CD4-positive, CD25-positive, alpha-beta regulatory T cell (primary cell): Measurements from ENCODE around the gene MORN1. TPM values are rescaled to one million over a fixed set of nuclear protein-coding genes. Genes with fewer than 3 reads are reported as not detected.
A peak's percentile ranks its signal among the peaks of the same experiment; 100 is the strongest.

Source experiments
- ATAC-seq, 2 donors: fragments of 150-1000 bp; cut with Tn5 transposase; one replicate each; pipeline ENCODE4 v1.10.0; 2021; ENCODE audit warnings: low read depth in 2 of 2, moderate number of reproducible peaks in 2 of 2, moderate library complexity in 1 of 2
- DNase-seq, 3 donors: peaks; one replicate each; pipeline versions ENCODE4 v3.0.0 to v3.0.0-alpha.2; 2012 to 2022; ENCODE audit warnings: mixed read lengths in 1 of 3
- H3K27ac ChIP-seq: one replicate; pipeline ENCODE4 v1.7.0; 2013; ENCODE audit warnings: mild to moderate bottlenecking, low read length; ENCODE audit not compliant: insufficient read depth, poor library complexity, severe bottlenecking
- H3K27me3 ChIP-seq: one replicate; pipeline ENCODE4 v1.7.0; 2013; ENCODE audit warnings: low read length; ENCODE audit not compliant: control insufficient read depth, insufficient read depth
- H3K36me3 ChIP-seq: one replicate; pipeline ENCODE4 v1.7.0; 2013; ENCODE audit warnings: mild to moderate bottlenecking, low read length, moderate library complexity; ENCODE audit not compliant: control insufficient read depth, insufficient read depth
- H3K4me1 ChIP-seq: 2 replicates; pipeline ENCODE4 v1.7.0; 2013; ENCODE audit warnings: mild to moderate bottlenecking, low read length; ENCODE audit not compliant: insufficient read depth, control insufficient read depth, poor library complexity, severe bottlenecking
- H3K4me3 ChIP-seq: one replicate; pipeline ENCODE4 v1.7.0; 2013; ENCODE audit warnings: low read depth, mild to moderate bottlenecking, low read length, moderate library complexity
- H3K9me3 ChIP-seq, 2 experiments: 1 replicate in 1 of 2; 2 replicates in 1 of 2; pipeline ENCODE4 v1.7.0; 2013; ENCODE audit warnings: low read length in 2 of 2, mild to moderate bottlenecking in 1 of 2, moderate library complexity in 1 of 2; ENCODE audit not compliant: control insufficient read depth in 2 of 2
- H3K27ac Mint-ChIP-seq, 3 donors: one replicate each; pipeline ENCODE4 v1.8.0; 2020 to 2022; ENCODE audit warnings: mild to moderate bottlenecking in 3 of 3, mixed read lengths in 3 of 3, moderate library complexity in 2 of 3
- H3K27me3 Mint-ChIP-seq: one replicate; pipeline ENCODE4 v1.8.0; 2022; ENCODE audit warnings: mild to moderate bottlenecking, mixed read lengths
- H3K36me3 Mint-ChIP-seq: one replicate; pipeline ENCODE4 v1.8.0; 2020; ENCODE audit warnings: mixed read lengths
- H3K4me1 Mint-ChIP-seq, 4 donors: one replicate each; pipeline ENCODE4 v1.8.0; 2020 to 2022; ENCODE audit warnings: mixed read lengths in 4 of 4, mild to moderate bottlenecking in 1 of 4
- H3K4me3 Mint-ChIP-seq, 4 donors: one replicate each; pipeline ENCODE4 v1.8.0; 2020 to 2022; ENCODE audit warnings: mild to moderate bottlenecking in 4 of 4, mixed read lengths in 4 of 4, moderate library complexity in 3 of 4
- H3K9me3 Mint-ChIP-seq, 7 donors: one replicate each; pipeline ENCODE4 v1.8.0; 2020 to 2022; ENCODE audit warnings: mixed read lengths in 7 of 7, mild to moderate bottlenecking in 3 of 7, moderate library complexity in 2 of 7
- polyA plus RNA-seq, 4 donors: library from polyadenylated mRNA; unstranded; fragments of 300-500 nt; fragmentation: Illumina TruSeq; gene quantifications; one replicate each; pipeline ENCODE4 v1.2.3, GENCODE V29; 2021
- total RNA-seq: library from RNA; stranded (reverse); gene quantifications from one replicate; pipeline ENCODE4 v1.2.3, GENCODE V29; 2022

The MORN1 gene
- total and polyA plus RNA-seq, 5 donors from 2014 or later = 1.3 to 7.3 (median 2.4) TPM

GRCh38 chr1:2275796-2276536, 115.4 kb downstream of the MORN1 start:
- H3K27me3 Mint-ChIP-seq = no peaks in the 10 kb centered on the region
- H3K27me3 ChIP-seq = no peaks in the 10 kb centered on the region
- H3K4me1 ChIP-seq = peaks cover 64% of the 10 kb centered on the region
- H3K4me1 Mint-ChIP-seq = peaks cover 0 to 66% (median 25%) of the 10 kb centered on the region in 4 donors
- H3K36me3 Mint-ChIP-seq = peaks cover 3% of the 10 kb centered on the region
- DNase-seq (no peak), ATAC-seq (no peak)
- H3K9me3 ChIP-seq = no peaks in the 10 kb centered on the region
- peak overlapping the region; percentile 2 for H3K27ac ChIP-seq
- H3K9me3 Mint-ChIP-seq = no peaks in the 10 kb centered on the region
- peak overlapping the region; percentile 20 to 67 (median 20) for H3K27ac Mint-ChIP-seq
- H3K36me3 ChIP-seq = no peaks in the 10 kb centered on the region
- peak overlapping the region in 2 of 4 donors; percentile 38 to 52 for H3K4me3 Mint-ChIP-seq
- H3K4me3 ChIP-seq = no peak overlapping the region

- H3K36me3 ChIP-seq = no peaks in the 10 kb centered on the region
- Mint-ChIP-seq H3K9me3 (no peaks in the 10 kb centered on the region), H3K27me3 (no peaks in the 10 kb centered on the region), H3K36me3 (peaks cover 3% of the 10 kb centered on the region), H3K27ac (peak overlapping the region; percentile 26 to 78 (median 76)), H3K4me3 (peak overlapping the region in 2 of 4 donors; percentile 29 to 46), H3K4me1 (peaks cover 0 to 69% (median 25%) of the 10 kb centered on the region in 4 donors)
- DNase-seq (no peak), ATAC-seq (no peak)
- no peak overlapping the region for H3K27ac ChIP-seq
- H3K4me1 ChIP-seq = peaks cover 69% of the 10 kb centered on the region
- H3K4me3 ChIP-seq = no peak overlapping the region
- no peaks in the 10 kb centered on the region for H3K27me3 ChIP-seq
- H3K9me3 ChIP-seq = no peaks in the 10 kb centered on the region
Measured at GRCh38 chr1:2274929-2275475, 116.4 kb downstream of the MORN1 start.

GRCh38 chr1:2274231-2274928, 117.0 kb downstream of the MORN1 start:
- no peak overlapping the region for H3K27ac ChIP-seq
- Mint-ChIP-seq H3K36me3 (peaks cover 3% of the 10 kb centered on the region), H3K9me3 (no peaks in the 10 kb centered on the region), H3K4me1 (peaks cover 0 to 69% (median 25%) of the 10 kb centered on the region in 4 donors), H3K4me3 (peak overlapping the region in 2 of 4 donors; percentile 15 to 27), H3K27me3 (no peaks in the 10 kb centered on the region), H3K27ac (peak overlapping the region in 2 of 3 donors; percentile 26 to 76)
- no peaks in the 10 kb centered on the region for H3K27me3 ChIP-seq
- H3K4me1 ChIP-seq = peaks cover 76% of the 10 kb centered on the region
- DNase-seq = no peak
- H3K36me3 ChIP-seq = no peaks in the 10 kb centered on the region
- H3K9me3 ChIP-seq = no peaks in the 10 kb centered on the region
- ATAC-seq = no peak
- H3K4me3 ChIP-seq = no peak overlapping the region

- no peak overlapping the region for H3K27ac ChIP-seq
- no peak overlapping the region for H3K4me3 ChIP-seq
- H3K9me3 Mint-ChIP-seq = no peaks in the 10 kb centered on the region
- DNase-seq (no peak), ATAC-seq (no peak)
- no peaks in the 10 kb centered on the region for H3K27me3 ChIP-seq
- H3K4me1 ChIP-seq = peaks cover 81% of the 10 kb centered on the region
- H3K9me3 ChIP-seq = no peaks in the 10 kb centered on the region
- no peaks in the 10 kb centered on the region for H3K36me3 ChIP-seq
- H3K4me1 Mint-ChIP-seq = peaks cover 0 to 73% (median 27%) of the 10 kb centered on the region in 4 donors
- H3K4me3 Mint-ChIP-seq = peak overlapping the region in 1 of 4 donors; percentile 24
- H3K27ac Mint-ChIP-seq = no peak overlapping the region
- no peaks in the 10 kb centered on the region for H3K27me3 Mint-ChIP-seq
- H3K36me3 Mint-ChIP-seq = peaks cover 3% of the 10 kb centered on the region
Measured at GRCh38 chr1:2273401-2274090, 117.8 kb downstream of the MORN1 start.

GRCh38 chr1:2272686-2273400, 118.5 kb downstream of the MORN1 start:
- Mint-ChIP-seq H3K36me3 (peaks cover 3% of the 10 kb centered on the region), H3K27ac (no peak overlapping the region), H3K27me3 (no peaks in the 10 kb centered on the region), H3K9me3 (no peaks in the 10 kb centered on the region), H3K4me1 (peaks cover 0 to 72% (median 27%) of the 10 kb centered on the region in 4 donors), H3K4me3 (peak overlapping the region in 2 of 4 donors; percentile 21 to 24)
- DNase-seq = no peak
- Histone ChIP-seq H3K4me1 (peaks cover 81% of the 10 kb centered on the region), H3K9me3 (no peaks in the 10 kb centered on the region), H3K27ac (no peak overlapping the region), H3K27me3 (no peaks in the 10 kb centered on the region), H3K36me3 (no peaks in the 10 kb centered on the region), H3K4me3 (no peak overlapping the region)
- no peak for ATAC-seq

GRCh38 chr1:2271841-2272655, 119.3 kb downstream of the MORN1 start:
- ATAC-seq (no peak), DNase-seq (no peak)
- peak overlapping the region in 1 of 4 donors; percentile 59 for H3K4me3 Mint-ChIP-seq
- H3K27ac Mint-ChIP-seq = no peak overlapping the region
- no peaks in the 10 kb centered on the region for H3K9me3 ChIP-seq
- H3K36me3 ChIP-seq = no peaks in the 10 kb centered on the region
- H3K27me3 ChIP-seq = no peaks in the 10 kb centered on the region
- no peaks in the 10 kb centered on the region for H3K27me3 Mint-ChIP-seq
- H3K9me3 Mint-ChIP-seq = no peaks in the 10 kb centered on the region
- no peak overlapping the region for H3K4me3 ChIP-seq
- H3K4me1 Mint-ChIP-seq = peaks cover 0 to 68% (median 22%) of the 10 kb centered on the region in 4 donors
- peaks cover 87% of the 10 kb centered on the region for H3K4me1 ChIP-seq
- H3K27ac ChIP-seq = no peak overlapping the region
- H3K36me3 Mint-ChIP-seq = peaks cover 3% of the 10 kb centered on the region
